COLO829 (cell line): Measurements from ENCODE around the gene OSBPL9.
A peak's percentile ranks its signal among the peaks of the same experiment; 100 is the strongest.

ENCODE experiments used
- DNase-seq: peaks from one replicate; pipeline ENCODE4 v3.0.0; 2012; ENCODE audit warnings: low spot score

OSBPL9 gene

DNA sequence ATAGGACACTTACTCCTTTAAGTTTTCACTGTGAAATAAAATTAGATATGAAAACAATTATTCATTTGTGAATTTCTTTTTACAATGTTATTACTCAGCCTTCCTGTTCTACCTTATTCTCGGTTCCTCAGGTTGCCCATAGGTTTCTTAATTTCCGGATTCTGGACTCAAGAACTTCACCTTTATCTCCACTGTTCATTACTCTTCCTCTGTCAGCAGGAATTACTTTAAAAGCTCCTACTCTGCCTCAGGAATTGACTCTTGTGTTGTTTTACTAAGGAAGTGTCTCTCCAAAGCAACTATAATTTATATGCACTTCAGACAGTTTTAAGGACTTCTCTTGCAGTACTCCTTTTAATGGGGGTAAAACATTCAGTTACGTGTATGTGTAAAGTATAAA is 123.8 kb downstream of the OSBPL9 start:
- DNase-seq: no peak

DNA sequence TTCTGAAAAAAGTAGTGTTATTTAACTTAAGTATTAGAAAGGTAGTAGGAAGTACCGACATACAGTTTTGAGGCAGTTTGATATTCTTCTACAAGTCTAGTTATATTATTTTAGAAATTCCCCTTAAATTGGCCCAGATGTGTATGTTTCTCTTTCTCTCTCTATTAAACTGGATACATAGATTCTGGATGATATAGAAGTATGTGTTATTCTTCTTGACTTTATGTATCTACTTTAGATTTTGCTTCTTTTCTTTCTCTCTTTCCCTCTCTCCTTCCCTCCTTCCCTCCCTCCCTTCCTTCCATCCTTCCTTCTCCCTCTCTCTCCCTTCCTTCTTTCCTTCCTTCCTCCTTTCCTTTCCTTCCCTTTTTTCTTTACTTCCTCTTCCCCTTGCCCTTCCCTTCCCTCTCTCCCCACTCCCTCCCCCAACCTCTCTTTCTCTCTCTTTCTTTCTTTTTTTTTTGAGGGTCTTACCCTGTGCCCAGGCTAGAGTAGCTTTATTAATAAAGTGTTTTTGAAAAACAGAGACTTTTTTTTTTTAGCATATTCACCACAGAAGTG is 124.3 kb downstream of the OSBPL9 start:
- no peak for DNase-seq

DNA sequence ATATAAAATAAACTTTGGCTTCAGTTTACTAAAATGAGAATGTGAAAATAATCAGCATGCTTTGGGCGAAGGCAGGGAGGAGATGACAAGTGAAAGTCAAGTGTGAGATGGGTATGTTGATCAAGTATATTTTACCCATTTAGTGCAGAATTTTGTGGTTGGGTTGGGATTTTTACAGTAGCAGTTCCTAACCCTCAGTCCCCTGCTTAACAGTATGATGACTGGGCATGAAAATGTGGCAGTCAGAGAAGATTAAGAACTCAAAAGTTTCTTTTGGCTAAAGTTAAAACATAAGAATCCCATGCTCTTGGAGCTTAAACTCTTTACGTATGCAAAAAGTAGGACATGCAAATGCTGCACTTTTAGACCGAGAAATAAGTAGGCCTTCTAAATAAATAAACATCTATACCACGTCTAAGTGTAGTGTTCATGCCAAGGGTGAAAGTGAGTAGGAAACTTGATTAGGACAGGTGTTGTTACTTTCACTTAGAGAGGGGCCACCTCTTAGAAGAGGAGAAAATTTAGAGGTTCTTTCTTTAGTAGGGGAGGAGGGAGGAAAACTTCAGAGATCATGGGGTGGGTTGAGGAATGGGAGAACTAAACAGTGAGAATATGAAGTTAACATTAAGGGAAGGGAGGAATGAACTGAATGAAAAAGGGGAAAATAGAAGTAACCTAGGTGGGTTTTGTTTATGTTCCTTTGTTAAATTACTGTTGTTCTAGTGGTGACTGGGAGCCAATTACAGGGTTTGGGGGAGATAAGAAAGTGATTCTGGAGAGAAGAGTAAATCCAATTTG is 127.8 kb downstream of the OSBPL9 start:
- no peak for DNase-seq

GRCh38 chr1:51745304-51745570 is 128.3 kb downstream of the OSBPL9 start:
- DNase-seq: no peak

DNA sequence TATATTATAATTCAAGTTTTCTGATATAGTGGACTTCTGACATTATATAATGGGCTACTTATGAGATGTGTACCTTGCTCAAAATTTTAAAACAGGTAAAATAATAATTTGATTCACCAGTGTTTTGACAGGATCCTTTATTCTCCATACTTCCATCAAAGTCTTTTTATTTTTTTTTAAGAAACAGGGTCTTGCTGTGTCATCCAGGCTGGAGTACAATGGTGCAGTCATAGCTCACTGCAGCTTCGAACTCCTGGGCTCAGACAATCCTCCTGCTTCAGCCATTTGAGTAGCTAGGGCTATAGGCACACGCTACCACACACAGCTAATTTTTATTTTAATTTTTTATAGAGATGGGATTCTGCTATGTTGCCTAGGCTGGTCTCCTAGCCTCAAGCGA is 132.3 kb downstream of the OSBPL9 start:
- DNase-seq: no peak

- no peak for DNase-seq
Observed at GRCh38 chr1:51750218-51750617, 133.3 kb downstream of the OSBPL9 start.

GRCh38 chr1:51750729-51751128 is 133.8 kb downstream of the OSBPL9 start:
- no peak for DNase-seq

DNA sequence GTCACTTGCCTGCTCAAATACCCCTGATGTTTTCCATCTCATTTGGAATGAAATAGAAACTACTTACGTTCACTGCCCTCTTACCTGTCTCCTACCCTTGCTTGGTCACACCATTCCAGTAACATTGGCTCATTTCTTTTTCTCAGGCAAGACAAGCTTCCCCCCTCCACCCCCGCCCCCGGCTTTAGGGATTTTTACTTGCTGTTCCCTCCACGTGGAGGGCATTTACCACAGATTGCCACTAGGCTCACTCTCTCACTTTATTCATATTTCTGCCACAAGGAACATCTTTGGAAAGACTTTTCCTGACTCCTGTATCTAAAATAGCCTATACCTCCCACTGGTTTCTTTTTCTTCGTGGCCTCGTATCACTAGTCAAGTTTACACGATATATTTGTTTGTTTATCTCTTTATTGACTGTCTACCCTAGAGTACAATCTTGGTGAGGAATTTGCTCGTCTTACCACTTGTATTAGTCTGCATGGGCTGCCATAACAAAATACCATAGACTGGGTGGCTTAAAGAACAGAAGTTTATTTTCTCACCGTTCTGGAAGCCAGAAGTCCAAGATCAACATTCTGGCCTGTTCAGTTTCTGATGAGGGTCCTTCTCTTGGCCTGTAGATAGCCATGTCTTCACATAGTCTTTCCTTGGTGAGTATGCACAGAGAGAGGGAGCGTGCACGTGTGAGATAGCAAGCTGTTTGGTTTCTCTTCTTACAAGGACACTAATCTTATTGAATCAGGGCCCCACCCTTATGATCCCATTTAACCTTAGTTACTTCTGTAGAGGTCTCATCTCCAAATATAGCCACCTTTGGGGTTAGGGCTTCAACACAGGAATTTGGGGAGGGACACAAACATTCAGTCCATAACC is 135.4 kb downstream of the OSBPL9 start:
- no peak for DNase-seq

- DNase-seq: no peak
Observed at GRCh38 chr1:51753969-51754368, 137.1 kb downstream of the OSBPL9 start.

DNA sequence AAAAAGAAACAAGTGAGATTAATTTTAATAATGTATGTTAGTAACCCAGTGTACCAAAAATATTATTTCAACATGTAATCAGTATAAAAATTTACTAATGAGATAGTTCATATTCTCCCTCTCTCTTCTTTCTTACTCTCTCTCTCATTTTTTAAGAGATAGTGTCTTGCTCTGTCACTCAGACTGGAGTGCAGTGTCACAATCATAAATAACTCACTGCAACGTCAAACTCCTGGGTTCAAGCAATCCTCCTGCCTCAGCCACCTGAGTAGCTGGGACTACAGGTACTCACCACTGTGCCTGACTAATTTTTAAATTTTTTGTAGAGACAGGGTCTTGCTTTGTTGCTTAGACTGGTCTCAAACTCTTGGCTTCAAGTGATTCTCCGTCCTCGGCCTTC is 137.8 kb downstream of the OSBPL9 start:
- no peak for DNase-seq

- DNase-seq: no peak
Observed at GRCh38 chr1:51755437-51755836, 138.5 kb downstream of the OSBPL9 start.

DNA sequence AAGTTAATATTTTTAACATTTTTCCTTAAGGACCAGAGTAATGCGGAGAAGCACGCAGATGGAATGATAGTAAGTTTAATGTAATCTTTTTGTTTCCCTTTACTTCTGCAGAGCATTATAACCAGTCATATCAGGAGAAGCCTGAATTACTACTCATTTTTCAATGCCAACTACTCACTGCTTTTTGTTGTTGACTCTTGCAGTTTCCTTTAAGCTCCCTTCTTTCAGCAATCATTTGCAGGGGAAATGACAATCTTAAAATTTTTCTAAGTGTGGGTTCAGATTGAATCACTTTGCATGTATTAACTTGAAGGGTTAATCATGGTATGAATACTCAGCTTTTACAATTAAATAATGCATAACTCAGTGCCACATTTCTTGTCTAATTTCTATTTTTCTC is 139.4 kb downstream of the OSBPL9 start:
- no peak for DNase-seq

GRCh38 chr1:51758310-51758709 is 141.4 kb downstream of the OSBPL9 start:
- no peak for DNase-seq

GRCh38 chr1:51760872-51761271 is 144.0 kb downstream of the OSBPL9 start:
- no peak for DNase-seq

- no peak for DNase-seq
Observed at GRCh38 chr1:51761351-51761750, 144.5 kb downstream of the OSBPL9 start.

DNA sequence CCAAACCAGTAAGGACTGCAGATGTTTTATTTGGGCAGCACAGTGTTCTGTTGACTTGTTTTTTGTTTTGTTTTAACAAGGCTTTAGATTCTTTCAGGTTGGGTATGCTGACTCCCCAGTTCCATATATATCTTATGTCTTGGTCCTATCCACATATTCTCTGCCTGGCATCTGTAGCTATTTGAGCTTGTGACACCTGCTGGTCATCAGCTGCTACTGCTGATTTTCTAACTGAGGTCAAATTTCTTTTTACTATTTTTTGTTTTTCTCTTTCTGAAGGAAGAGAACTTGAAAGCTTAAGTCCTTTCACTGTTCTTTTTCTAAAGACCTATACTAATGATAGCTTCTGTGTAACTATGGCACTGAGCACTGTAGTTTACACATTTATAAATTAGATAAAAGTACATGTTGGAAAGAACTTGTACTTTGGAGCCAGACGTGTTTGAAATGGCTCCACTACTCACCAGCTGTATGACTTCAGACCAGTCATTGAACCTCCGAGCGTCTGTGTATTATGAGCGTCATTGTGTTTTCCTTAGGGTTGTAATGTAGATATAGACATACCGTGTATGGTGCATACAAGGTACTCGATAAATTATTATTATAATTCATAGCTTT is 152.2 kb downstream of the OSBPL9 start:
- peak; percentile 59 for DNase-seq

- no peak for DNase-seq
Observed at GRCh38 chr1:51776408-51776807, 159.5 kb downstream of the OSBPL9 start.

- no peak for DNase-seq
Observed at GRCh38 chr1:51780927-51781326, 164.0 kb downstream of the OSBPL9 start.

- peak; percentile 82 for DNase-seq
Observed at GRCh38 chr1:51784997-51785421, 168.1 kb downstream of the OSBPL9 start.

GRCh38 chr1:51788938-51789337 is 172.0 kb downstream of the OSBPL9 start:
- DNase-seq: no peak

DNA sequence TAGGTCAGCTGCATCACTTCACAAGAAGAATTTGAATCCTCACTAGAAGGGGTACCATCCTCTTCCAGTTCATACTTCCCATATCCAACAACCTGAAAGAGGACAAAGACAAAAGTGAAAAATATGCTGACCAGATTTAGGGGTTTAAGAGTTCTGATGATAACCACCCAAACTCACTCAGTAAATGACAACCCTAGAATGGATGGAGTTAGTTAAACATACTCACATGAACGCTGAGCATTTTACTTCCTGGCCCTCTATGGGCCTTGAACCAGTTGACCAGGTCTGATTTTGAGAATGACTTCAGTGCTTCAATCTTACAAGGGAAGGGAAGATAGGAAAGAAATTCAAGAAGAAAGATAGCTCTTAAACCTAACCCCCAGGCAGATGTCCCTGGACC is 172.4 kb downstream of the OSBPL9 start:
- no peak for DNase-seq

GRCh38 chr1:51790385-51790784 is 173.5 kb downstream of the OSBPL9 start:
- DNase-seq: no peak

- DNase-seq: no peak
Observed at GRCh38 chr1:51791888-51792287, 175.0 kb downstream of the OSBPL9 start.
